IMR-90 (cell line): ENCODE measurements around the gene SEMA3C. TPM values are rescaled to one million over a fixed set of nuclear protein-coding genes. Genes with fewer than 3 reads are reported as not detected.

ENCODE experiments used
- BHLHE40 ChIP-seq: fragments of 150-350 bp; IDR thresholded peaks from 2 replicates; pipeline ENCODE4 v1.6.1; 2016; ENCODE audit warnings: mild to moderate bottlenecking, low read depth, low read length
- CEBPB ChIP-seq: IDR thresholded peaks from 2 replicates; pipeline ENCODE4 v1.6.1; 2012; ENCODE audit warnings: low read depth, low read length, improper control_type of control experiment
- MXI1 ChIP-seq: IDR thresholded peaks from 2 replicates; pipeline ENCODE4 v1.6.1; 2012; ENCODE audit warnings: low read depth, mild to moderate bottlenecking, low read length, moderate library complexity, borderline replicate concordance
- POLR2A ChIP-seq: IDR thresholded peaks from 2 replicates; pipeline ENCODE4 v1.6.1; 2012; ENCODE audit warnings: mild to moderate bottlenecking, low read depth, low read length
- polyA plus RNA-seq, 3 experiments: library from polyadenylated mRNA; depleted of rRNA; stranded (reverse); fragments of >200 nt; gene quantifications; 2 replicates each; pipeline ENCODE4 v1.2.3, GENCODE V29; 2012; ENCODE audit warnings: low replicate concordance in 1 of 3
- total RNA-seq: library from RNA; depleted of rRNA; stranded (reverse); fragments of >200 nt; gene quantifications from 2 replicates; pipeline ENCODE4 v1.2.3, GENCODE V29; 2012
- TF ChIP-seq, protein P1 (sequence below): fragments of 150-350 bp; IDR thresholded peaks from 2 replicates; pipeline ENCODE4 v1.6.1; 2017; ENCODE audit warnings: mild to moderate bottlenecking, antibody characterized with exemption, low read length, low read depth

The SEMA3C gene
- total and polyA plus RNA-seq, 2 of the 4 experiments (the other 2 are of a cell fraction), result 21.2 to 97.1 TPM

DNA sequence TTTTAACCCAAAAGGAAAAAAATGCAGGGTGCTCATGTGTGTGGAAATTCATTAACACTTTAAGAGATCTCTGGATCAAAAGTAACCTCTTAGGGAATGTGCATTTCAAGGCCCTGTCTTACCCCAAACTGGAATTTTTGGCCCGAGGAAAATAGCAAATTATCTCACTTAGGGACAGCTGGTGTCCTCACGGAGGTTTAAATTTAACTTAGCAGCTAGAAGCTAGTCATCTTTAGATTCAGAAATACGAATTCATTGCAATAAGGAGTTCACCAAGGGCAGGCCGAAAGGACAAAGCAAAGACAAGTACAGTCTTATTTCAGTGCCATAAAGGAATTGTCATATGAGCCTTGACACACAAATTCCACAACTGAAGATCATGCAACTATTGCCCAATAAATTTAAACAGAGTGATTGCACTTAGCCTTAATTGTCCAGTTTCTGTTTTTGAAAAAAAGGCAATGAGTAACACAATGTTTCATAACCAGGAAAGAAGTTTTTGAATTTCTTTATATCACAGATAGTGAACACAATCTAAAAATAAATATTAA lies 22.4 kb upstream of the SEMA3C start (continued):
- 0 out of 2 replicates have a peak, but pooled peaks have one; percentile 19 for TF ChIP-seq BHLHE40
- TF ChIP-seq, protein P1, sequence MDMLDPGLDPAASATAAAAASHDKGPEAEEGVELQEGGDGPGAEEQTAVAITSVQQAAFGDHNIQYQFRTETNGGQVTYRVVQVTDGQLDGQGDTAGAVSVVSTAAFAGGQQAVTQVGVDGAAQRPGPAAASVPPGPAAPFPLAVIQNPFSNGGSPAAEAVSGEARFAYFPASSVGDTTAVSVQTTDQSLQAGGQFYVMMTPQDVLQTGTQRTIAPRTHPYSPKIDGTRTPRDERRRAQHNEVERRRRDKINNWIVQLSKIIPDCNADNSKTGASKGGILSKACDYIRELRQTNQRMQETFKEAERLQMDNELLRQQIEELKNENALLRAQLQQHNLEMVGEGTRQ, result no peak
- no peak for TF ChIP-seq POLR2A
- TF ChIP-seq CEBPB, result peak; percentile 99
- no peak for TF ChIP-seq MXI1
